HK-2 (cell line): Measurements from ENCODE around the gene KLC3.

Source experiments
- DNase-seq: peaks from one replicate; pipeline ENCODE4 v3.0.0-alpha.2; 2018; ENCODE audit not compliant: unreplicated experiment

The KLC3 gene

GRCh38 chr19:45370410-45371204 is 30.1 kb downstream of the KLC3 start, which contains the start of gene ERCC2:
TSS of gene ERCC2 (minus strand) at chr19:45370573. CDS start at chr19:45370540, 33 bp downstream.
- peak; percentile 100 for DNase-seq

DNA sequence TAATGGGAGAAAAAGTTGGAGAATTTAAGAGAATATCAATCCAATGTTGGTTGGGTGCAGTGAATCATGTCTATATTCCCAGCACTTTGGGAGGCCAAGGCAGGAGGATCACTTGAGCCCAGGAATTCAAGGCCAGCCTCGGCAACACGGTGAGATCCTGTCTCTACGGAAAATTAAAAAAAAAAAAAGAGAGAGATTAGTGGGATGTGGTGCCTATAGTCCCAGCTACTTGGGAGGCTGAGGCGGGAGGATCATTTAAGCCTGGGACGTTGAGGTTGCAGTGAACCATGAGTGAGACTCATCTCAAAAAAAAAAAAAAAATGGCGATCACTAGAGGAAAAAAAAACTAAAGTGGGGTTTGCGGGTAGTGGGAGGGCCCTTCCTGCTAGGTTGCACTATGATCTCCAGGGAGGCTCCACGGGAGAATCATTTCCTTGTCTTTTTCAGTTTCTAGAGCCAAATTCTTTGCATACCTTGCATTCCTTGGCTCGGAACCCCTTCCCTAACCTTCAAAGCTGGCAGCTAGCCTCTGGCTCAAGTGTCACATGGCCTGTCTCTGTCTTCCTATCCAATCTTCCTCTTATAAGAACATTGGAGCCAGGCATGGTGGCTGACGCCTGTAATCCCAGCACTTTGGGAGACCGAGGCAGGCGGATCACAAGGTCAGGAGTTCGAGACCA is 35.6 kb downstream of the KLC3 start:
- DNase-seq = peak; percentile 90

DNA sequence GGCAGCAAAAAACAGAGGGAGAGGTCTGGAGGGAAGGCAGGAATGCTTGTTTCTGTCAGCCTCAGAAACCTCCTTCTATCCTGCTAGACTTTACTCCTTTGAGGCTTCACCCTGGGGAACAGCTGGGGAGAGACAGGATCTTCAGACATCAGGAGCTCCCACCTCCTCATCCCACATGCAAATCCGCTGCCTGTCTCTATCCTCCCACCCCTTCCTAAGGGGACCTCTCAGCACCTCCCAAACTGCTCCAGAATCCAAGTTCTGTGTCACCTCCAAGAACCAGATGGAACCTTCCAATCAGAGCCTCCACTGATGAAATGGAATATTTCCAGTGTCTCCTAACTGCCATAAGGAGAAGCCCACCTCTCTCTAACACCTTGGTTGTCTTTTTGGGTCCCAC is 39.6 kb downstream of the KLC3 start:
- no peak for DNase-seq

GRCh38 chr19:45382426-45382825 is 41.9 kb downstream of the KLC3 start:
- DNase-seq = no peak

DNA sequence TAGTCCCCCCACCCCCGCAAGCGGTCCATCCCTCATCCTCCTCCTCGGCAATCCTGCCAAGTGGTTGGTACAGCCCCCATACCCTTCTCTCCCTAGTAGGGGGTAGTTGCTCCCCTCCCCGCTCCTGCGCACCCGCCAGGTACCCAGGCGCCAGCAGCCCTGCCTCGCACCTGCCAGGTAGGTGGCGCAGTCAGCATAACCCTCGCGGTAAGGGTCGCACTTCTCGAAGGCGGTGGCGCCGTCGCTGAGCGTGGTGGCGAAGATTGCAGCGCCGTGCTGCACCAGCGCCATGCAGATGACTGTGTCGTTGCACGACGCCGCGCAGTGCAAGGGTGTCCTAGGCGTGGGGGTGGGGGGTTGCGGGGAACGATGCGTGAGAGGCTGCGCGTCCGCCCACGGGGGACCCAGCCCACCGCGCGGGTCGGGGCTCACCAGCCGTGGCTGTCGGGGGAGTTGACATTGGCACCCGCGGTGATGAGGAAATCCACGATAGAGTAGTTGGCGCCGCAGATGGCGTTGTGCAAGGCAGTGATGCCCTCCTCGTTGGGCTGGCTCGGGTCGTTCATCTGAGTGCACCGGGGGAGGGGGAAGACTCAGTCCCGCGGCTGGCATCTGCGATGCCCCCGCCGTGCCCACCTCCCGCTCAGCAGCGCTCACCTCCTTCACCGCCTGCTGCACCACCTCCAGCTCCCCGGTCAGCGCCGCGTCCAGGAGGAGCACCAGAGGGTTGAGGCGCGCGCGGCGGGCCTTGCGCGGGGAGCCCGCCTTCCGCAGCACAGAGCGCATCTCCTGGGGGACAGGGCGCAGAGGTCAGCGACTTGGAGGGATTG is 45.1 kb downstream of the KLC3 start:
- DNase-seq = no peak

DNA sequence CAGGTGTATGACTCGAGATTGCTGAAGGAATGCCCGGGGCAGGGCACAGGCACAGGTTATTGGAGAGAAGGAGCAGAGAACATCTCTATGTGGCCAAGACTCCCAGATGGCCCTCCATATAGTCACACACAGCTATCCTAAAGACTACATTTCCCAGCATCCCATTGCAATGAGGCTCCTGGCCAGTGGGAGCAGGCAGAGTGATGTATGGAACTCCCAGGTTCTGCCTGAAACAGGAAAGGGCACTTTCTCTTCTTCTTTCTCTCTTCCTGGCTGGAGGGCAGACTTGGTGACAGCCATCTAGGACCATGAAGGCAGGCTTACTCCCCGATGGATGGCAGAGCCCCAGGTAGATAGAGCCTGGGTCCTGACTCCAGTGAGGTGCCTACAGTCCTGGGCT is 50.8 kb downstream of the KLC3 start:
- no peak for DNase-seq

DNA sequence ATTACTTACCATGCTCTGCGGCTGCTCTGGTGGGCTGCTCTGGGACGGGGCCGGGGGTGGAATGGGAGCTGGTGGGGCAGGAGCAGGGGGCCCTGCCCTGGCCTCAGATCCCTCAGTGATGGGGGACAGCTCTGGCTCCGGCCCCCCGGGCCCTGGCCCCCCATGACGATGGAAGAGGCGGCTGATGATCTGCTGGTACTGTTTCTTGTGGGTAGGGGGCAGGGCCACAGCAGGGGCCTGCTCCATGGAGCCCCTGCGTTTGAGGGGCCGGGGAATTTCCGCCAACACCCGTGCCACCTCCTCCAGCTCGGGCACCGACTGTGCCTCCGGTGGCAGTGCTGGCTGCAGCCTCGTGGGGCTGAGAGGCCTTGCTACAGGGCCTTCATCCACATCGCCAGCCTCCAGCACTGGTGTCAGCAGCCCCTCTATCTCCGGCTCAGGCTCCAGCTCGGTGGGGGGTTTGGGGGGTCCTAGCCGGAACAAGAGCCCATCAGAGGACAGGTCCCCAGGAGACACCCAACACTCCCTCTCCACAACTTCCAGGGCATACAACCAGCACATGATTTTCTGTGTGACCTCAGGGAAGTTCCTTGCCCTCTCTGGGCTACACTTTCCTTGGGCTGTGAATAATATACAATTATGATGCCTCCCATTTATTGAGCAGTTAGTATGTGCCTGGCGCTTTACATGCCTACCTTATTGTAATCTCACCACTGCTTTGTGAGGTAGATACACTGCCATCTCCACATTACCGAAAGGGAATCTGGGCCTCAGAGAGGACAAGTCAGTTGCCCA is 51.5 kb downstream of the KLC3 start:
- DNase-seq = no peak

DNA sequence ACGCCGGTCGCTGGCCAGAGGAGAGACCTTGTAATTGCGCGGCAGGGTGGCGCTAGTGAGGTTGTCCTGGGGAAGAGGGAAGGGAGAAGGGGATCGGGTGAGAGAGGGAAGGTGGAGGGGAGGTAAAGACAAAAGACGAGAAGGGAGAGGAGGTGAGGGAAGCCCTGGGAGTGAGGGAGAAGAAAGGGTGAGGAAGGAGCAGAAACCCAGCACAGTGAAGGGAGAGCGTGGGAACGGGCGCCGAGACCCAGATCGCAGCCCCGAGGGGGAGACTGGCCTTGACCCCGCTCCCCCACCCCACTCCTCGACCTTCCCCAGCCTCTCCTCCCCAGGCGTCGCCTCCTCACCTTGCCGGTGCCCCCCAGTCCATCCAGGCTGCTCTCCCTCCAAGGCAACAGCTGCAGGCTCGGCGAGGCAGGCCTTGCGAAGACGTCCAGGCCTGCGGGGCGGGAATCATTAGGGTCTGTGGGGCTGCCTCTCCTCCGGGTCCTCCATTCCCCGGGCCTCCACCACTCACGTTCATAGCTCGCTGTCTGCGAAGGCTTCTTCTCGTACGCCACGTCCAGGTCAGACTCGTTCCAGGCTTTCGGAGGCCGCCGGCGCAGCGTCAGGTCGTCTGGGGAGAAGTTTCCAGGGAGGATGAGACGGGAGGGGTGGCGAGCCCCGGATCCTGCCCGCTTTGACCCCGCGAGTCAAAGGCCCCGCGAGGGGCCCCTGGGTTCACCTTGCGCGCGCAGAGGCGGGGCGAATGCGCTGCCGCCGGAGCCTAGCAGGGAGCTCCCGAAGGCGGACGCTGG is 55.5 kb downstream of the KLC3 start:
- no peak for DNase-seq

GRCh38 chr19:45400192-45400591 is 59.6 kb downstream of the KLC3 start:
- DNase-seq = no peak
